Progenitor cell of endocrine pancreas (in vitro differentiated cells): ENCODE measurements around the gene TSHZ1. TPM values are rescaled to one million over a fixed set of nuclear protein-coding genes. Genes with fewer than 3 reads are reported as not detected.

Experiments
- DNase-seq: peaks from one replicate; pipeline ENCODE4 v3.0.0; 2021; ENCODE audit warnings: low spot score; ENCODE audit not compliant: unreplicated experiment
- H3K27ac Mint-ChIP-seq: 2 replicates; pipeline ENCODE4 v1.8.0; 2021; ENCODE audit warnings: mild to moderate bottlenecking, moderate library complexity, mixed read lengths
- H3K27me3 Mint-ChIP-seq: 2 replicates; pipeline ENCODE4 v1.8.0; 2021; ENCODE audit warnings: mixed read lengths
- H3K36me3 Mint-ChIP-seq: 2 replicates; pipeline ENCODE4 v1.8.0; 2022; ENCODE audit warnings: mixed read lengths; ENCODE audit not compliant: insufficient read depth
- H3K4me1 Mint-ChIP-seq: 2 replicates; pipeline ENCODE4 v1.8.0; 2021; ENCODE audit warnings: low read depth, mixed read lengths
- H3K4me3 Mint-ChIP-seq: 2 replicates; pipeline ENCODE4 v1.8.0; 2021; ENCODE audit warnings: low read depth, mild to moderate bottlenecking, moderate library complexity, mixed read lengths
- H3K9me3 Mint-ChIP-seq: 2 replicates; pipeline ENCODE4 v1.8.0; 2021; ENCODE audit warnings: low read depth, mixed read lengths
- CTCF ChIP-seq: fragments of 200-600 bp; sonication (generic); IDR thresholded peaks from one replicate; pipeline ENCODE4 v1.5.0; 2021; ENCODE audit warnings: antibody characterized with exemption, mild to moderate bottlenecking; ENCODE audit not compliant: unreplicated experiment
- total RNA-seq: library from RNA; stranded (reverse); gene quantifications from 2 replicates; pipeline ENCODE4 v1.2.1, GENCODE V29; 2021

Gene TSHZ1
- total RNA-seq, 1 donor from 2014 or later, result 17.1 TPM

GRCh38 chr18:75209129-75209950, 1.3 kb upstream of the TSHZ1 start, which contains the start of gene PTGR3:
TSS of gene PTGR3 (minus strand) at chr18:75209139. CDS start at chr18:75209058, 81 bp downstream.
- peak within 1 kb of the TSS; percentile 95 for H3K4me3 Mint-ChIP-seq
- H3K36me3 Mint-ChIP-seq, result no peaks in the 10 kb centered on the region
- H3K27me3 Mint-ChIP-seq, result peaks cover 13% of the 10 kb centered on the region
- H3K27ac Mint-ChIP-seq, result peak within 1 kb of the TSS; percentile 95
- no peak for TF ChIP-seq CTCF
- peak; percentile 54 for DNase-seq
- H3K9me3 Mint-ChIP-seq, result no peaks in the 10 kb centered on the region
- H3K4me1 Mint-ChIP-seq, result peaks cover 55% of the 10 kb centered on the region

GRCh38 chr18:75209951-75210258, 692 bp upstream of the TSHZ1 start:
- H3K27ac Mint-ChIP-seq, result peak overlapping the region; percentile 95
- peak overlapping the region; percentile 95 for H3K4me3 Mint-ChIP-seq
- no peaks in the 10 kb centered on the region for H3K36me3 Mint-ChIP-seq
- peaks cover 13% of the 10 kb centered on the region for H3K27me3 Mint-ChIP-seq
- TF ChIP-seq CTCF, result no peak
- DNase-seq, result no peak
- no peaks in the 10 kb centered on the region for H3K9me3 Mint-ChIP-seq
- H3K4me1 Mint-ChIP-seq, result peaks cover 58% of the 10 kb centered on the region

GRCh38 chr18:75211002-75211621, 515 bp downstream of the TSHZ1 start:
- H3K36me3 Mint-ChIP-seq, result no peaks in the 10 kb centered on the region

GRCh38 chr18:75211626-75211952, 992 bp downstream of the TSHZ1 start:
- Mint-ChIP-seq H3K4me1 (peaks cover 57% of the 10 kb centered on the region), H3K27me3 (no peaks in the 10 kb centered on the region), H3K9me3 (no peaks in the 10 kb centered on the region)

More at GRCh38 chr18:75211002-75211621, 515 bp downstream of the TSHZ1 start:
- Mint-ChIP-seq H3K4me3 (peak overlapping the region; percentile 95), H3K4me1 (peaks cover 56% of the 10 kb centered on the region), H3K9me3 (no peaks in the 10 kb centered on the region), H3K27ac (peak overlapping the region; percentile 93), H3K27me3 (peaks cover 1% of the 10 kb centered on the region)
- no peak for DNase-seq
- no peak for TF ChIP-seq CTCF

More at GRCh38 chr18:75211626-75211952, 992 bp downstream of the TSHZ1 start:
- H3K27ac Mint-ChIP-seq, result no peak overlapping the region
- no peak overlapping the region for H3K4me3 Mint-ChIP-seq
- TF ChIP-seq CTCF, result no peak
- DNase-seq, result no peak
- no peaks in the 10 kb centered on the region for H3K36me3 Mint-ChIP-seq
